ACC112 (cell line): Measurements from ENCODE around the gene BOC.

Experiments used
- H2AFZ ChIP-seq: fragments of 200-600 bp; sonication (generic); one replicate; pipeline ENCODE4 v1.6.0; 2017; ENCODE audit warnings: antibody characterized with exemption, low read length; ENCODE audit not compliant: unreplicated experiment
- H3K27ac ChIP-seq: fragments of 200-600 bp; sonication (generic); 2 replicates; pipeline ENCODE4 v1.5.1; 2014; ENCODE audit warnings: low read depth, mild to moderate bottlenecking, antibody characterized with exemption, low read length, moderate library complexity
- H3K27me3 ChIP-seq: fragments of 200-600 bp; sonication (generic); 2 replicates; pipeline ENCODE4 v1.6.1; 2014; ENCODE audit warnings: mild to moderate bottlenecking, antibody characterized with exemption, low read length, moderate library complexity, mixed read lengths; ENCODE audit not compliant: insufficient read depth
- H3K36me3 ChIP-seq: fragments of 200-600 bp; sonication (generic); 2 replicates; pipeline ENCODE4 v1.6.1; 2016; ENCODE audit warnings: mild to moderate bottlenecking, antibody characterized with exemption, low read length, moderate library complexity, mixed read lengths; ENCODE audit not compliant: insufficient read depth
- H3K4me1 ChIP-seq: fragments of 200-600 bp; sonication (generic); one replicate; pipeline ENCODE4 v1.6.1; 2016; ENCODE audit warnings: low read length, mixed read lengths; ENCODE audit not compliant: insufficient read depth, unreplicated experiment, control insufficient read depth
- H3K4me3 ChIP-seq: fragments of 200-600 bp; sonication (generic); 2 replicates; pipeline ENCODE4 v1.5.1; 2014; ENCODE audit warnings: mild to moderate bottlenecking, low read depth, low read length
- H3K79me2 ChIP-seq: fragments of 200-600 bp; sonication (generic); one replicate; pipeline ENCODE4 v1.6.0; 2016; ENCODE audit warnings: low read length; ENCODE audit not compliant: control insufficient read depth, unreplicated experiment, insufficient read depth

Gene BOC

DNA sequence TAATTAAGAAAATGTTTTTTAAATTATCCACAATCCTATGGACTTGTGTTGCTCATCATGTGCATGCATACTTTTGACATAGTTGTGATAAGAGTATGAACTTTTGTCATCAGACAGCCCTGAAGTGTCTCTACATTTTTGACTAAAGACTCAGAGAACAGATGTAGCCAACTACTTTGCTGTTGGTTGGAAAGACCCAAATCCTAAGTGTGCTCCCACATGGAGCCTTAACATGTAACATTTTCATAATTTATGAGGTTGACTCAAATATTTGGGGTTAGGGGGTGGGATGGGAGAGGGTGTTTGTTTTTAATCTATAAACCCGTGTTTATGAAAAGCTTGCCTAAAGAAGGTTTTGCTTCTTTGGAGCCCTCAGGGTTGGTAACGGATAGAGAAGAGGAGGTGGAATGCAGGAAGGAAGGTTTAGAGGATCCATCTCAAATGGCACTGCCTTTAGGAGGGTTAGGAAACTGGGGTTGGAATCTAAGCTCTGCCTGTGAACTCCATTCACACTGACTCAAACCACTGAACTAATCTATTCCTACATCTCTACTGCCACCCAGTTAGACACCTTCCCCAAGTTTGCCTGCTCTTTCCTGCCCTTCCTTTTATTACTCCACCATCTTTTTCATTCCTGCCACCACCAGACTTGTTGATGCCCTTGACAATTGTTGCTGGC lies 3.7 kb downstream of the BOC start:
- Histone ChIP-seq H3K79me2 (no peaks in the 10 kb centered on the region), H3K27me3 (no peaks in the 10 kb centered on the region), H3K27ac (no peak overlapping the region), H3K36me3 (no peaks in the 10 kb centered on the region), H2AFZ (no peak overlapping the region), H3K4me1 (peaks cover 16% of the 10 kb centered on the region), H3K4me3 (no peak overlapping the region)

GRCh38 chr3:113216393-113216792 lies 5.0 kb downstream of the BOC start:
- H2AFZ ChIP-seq = no peak overlapping the region
- no peak overlapping the region for H3K27ac ChIP-seq
- no peaks in the 10 kb centered on the region for H3K79me2 ChIP-seq
- no peak overlapping the region for H3K4me3 ChIP-seq
- no peaks in the 10 kb centered on the region for H3K36me3 ChIP-seq
- no peaks in the 10 kb centered on the region for H3K27me3 ChIP-seq
- H3K4me1 ChIP-seq = peaks cover 16% of the 10 kb centered on the region

DNA sequence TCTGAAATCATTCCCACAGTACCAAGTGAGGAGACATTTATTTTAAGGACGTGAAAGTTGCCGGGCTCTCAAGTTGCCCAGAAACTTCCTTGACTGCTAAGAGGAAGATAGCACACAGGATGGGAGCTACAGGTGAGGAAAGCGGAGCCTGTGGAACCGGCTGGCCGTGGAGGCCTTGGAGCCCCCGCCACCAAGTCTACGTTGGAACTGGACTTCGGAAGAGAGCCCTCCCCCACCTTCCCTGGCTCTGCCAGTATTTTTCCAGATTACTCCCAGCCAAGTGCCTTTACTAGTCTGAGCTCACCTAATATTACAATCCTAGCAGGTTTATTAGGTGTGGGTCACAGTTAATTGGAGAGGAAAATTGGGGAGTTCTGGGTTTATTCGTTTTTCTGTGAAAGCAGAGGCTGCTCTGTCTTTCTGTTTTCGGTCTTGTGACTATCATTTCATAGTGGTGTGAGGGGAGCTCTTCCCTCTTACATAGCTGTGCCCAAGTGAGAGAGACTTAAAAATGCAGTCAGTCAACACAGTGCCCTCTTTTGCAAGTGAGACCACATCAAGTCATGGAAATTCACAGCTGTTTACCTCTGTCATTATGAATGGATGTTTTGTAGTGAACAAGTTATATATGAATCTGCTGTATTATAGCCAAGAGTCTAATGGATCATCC lies 6.8 kb downstream of the BOC start:
- no peaks in the 10 kb centered on the region for H3K27me3 ChIP-seq
- H3K4me1 ChIP-seq = peaks cover 13% of the 10 kb centered on the region
- H3K27ac ChIP-seq = no peak overlapping the region
- H2AFZ ChIP-seq = no peak overlapping the region
- H3K36me3 ChIP-seq = no peaks in the 10 kb centered on the region
- no peak overlapping the region for H3K4me3 ChIP-seq
- no peaks in the 10 kb centered on the region for H3K79me2 ChIP-seq

DNA sequence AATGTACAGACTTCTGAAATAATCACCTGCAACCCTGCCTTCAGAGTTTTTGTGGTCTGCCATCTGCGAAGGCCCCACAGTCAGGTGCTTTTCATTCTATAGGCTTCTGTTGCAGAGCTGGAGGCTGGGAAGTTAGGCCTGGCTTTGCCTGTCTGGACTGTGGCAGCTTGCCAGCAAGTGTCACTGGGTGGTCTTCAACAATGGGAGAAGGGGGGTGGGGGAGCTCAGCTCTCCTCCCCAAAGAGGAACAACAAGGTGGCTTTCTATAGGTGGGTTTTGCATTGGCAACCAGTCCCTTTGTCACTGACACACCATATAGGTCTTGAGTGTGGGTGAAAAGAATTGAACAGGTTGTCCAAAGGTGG lies 7.3 kb downstream of the BOC start:
- Histone ChIP-seq H2AFZ (no peak overlapping the region), H3K27me3 (no peaks in the 10 kb centered on the region), H3K4me3 (no peak overlapping the region), H3K36me3 (no peaks in the 10 kb centered on the region), H3K79me2 (no peaks in the 10 kb centered on the region), H3K4me1 (peaks cover 8% of the 10 kb centered on the region), H3K27ac (no peak overlapping the region)

GRCh38 chr3:113219605-113220300 lies 8.4 kb downstream of the BOC start:
- Histone ChIP-seq H3K27me3 (no peaks in the 10 kb centered on the region), H3K79me2 (no peaks in the 10 kb centered on the region), H3K4me1 (peaks cover 4% of the 10 kb centered on the region), H2AFZ (no peak overlapping the region), H3K4me3 (no peak overlapping the region), H3K36me3 (no peaks in the 10 kb centered on the region), H3K27ac (no peak overlapping the region)

GRCh38 chr3:113220721-113221120 lies 9.4 kb downstream of the BOC start:
- Histone ChIP-seq H3K4me1 (no peaks in the 10 kb centered on the region), H3K27me3 (no peaks in the 10 kb centered on the region), H3K36me3 (no peaks in the 10 kb centered on the region), H3K27ac (no peak overlapping the region), H3K4me3 (no peak overlapping the region), H2AFZ (no peak overlapping the region), H3K79me2 (no peaks in the 10 kb centered on the region)

GRCh38 chr3:113221721-113222257 lies 10.4 kb downstream of the BOC start:
- Histone ChIP-seq H3K4me1 (no peaks in the 10 kb centered on the region), H3K79me2 (no peaks in the 10 kb centered on the region), H3K27me3 (no peaks in the 10 kb centered on the region), H3K27ac (no peak overlapping the region), H3K36me3 (no peaks in the 10 kb centered on the region), H3K4me3 (no peak overlapping the region), H2AFZ (no peak overlapping the region)

DNA sequence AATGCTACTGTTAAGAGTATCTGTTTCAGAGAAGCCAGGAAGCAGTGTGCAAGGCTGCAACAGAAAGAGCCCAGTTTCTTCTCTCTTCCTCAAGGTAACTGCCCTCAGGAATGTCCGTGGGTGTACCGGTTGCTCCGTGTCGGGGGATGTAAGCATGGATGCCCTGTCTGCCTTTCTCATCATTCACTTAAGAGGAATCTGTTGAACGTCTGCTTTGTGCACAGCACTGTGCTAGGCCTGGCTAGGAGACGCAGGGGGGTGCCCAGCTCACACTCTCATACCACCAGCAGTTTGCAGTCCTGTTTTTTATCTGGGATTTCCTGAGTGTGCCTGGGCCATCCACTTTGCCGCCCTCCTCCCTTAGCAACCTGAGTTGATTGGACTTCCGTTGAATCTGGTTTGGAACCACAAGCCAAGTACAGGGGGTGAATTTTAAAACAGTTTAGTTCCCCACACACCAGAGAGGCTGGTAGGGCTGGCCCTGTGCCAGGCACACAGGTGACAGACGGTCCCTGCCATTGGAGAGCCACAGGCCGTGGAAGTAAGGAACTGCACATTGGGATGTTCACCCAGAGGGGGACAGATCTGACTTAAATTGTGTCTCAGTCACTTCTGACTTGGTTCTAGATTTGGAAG lies 11.2 kb downstream of the BOC start:
- H3K4me3 ChIP-seq = no peak overlapping the region
- H3K79me2 ChIP-seq = no peaks in the 10 kb centered on the region
- H3K4me1 ChIP-seq = no peaks in the 10 kb centered on the region

DNA sequence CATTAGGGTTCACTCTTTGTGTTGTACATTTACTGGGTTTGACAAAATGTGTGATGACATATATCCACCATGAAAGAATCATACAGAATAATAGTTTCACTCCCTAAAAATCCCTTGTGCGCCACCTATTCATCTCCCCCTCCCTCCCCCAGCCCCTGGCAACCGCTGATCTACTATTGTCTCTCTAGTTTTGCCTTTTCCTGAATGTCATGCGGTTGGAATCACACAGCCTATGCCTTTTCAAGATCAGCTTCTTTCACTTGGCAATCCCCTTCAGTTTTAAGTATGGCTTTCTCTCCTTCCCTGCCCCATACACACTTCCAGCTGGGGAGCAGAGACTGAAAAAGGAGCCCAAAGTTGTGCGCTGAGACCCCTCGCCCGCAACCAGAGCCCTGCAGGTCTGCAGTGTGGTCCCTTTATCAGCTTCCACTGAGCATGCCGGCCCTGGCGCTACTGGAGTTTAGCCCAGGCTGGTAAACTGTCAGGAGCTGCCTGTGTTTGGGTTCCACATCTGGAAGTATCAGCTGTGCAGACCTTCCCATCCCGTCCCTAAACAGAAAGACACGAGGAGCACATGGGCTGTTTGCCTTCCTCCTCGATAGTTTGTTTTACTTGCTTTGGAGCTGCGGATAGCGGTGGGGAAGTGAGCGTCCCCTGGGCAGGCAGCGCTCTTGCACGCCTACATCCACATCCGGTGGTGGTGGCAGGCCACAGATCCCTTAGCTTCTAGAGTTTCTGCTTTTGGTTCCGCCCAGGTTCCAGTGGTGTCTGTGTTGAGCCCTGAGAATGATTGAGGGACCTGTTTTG lies 12.3 kb downstream of the BOC start:
- no peak overlapping the region for H3K27ac ChIP-seq
- H3K27me3 ChIP-seq = no peaks in the 10 kb centered on the region
- no peak overlapping the region for H2AFZ ChIP-seq
- H3K36me3 ChIP-seq = no peaks in the 10 kb centered on the region
- H3K4me3 ChIP-seq = no peak overlapping the region
- H3K79me2 ChIP-seq = no peaks in the 10 kb centered on the region
- H3K4me1 ChIP-seq = no peaks in the 10 kb centered on the region

More for the DNA sequence above, 11.2 kb downstream of the BOC start:
- Histone ChIP-seq H3K36me3 (no peaks in the 10 kb centered on the region), H3K27ac (no peak overlapping the region), H3K27me3 (no peaks in the 10 kb centered on the region), H2AFZ (no peak overlapping the region)

DNA sequence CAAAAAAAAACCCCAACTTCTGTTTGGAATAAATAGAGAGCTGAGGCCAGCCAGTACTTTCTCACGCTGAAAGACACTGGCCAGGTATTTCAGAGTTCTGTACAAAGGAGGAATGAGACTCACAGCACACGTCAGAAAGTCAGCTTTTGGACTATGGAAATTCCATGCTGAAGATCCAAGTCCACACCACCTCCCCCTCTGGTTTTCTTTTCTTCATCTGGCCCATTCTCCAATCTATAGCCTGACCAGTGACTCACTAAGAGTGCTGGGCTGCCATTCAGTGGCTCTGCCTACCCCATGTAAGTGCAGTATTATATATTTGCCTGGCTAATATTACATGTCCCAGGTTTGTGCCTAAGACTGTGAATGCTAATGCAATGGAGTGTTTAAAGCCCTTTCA lies 13.9 kb downstream of the BOC start:
- Histone ChIP-seq H3K4me3 (no peak overlapping the region), H3K27me3 (no peaks in the 10 kb centered on the region), H3K36me3 (no peaks in the 10 kb centered on the region), H3K4me1 (no peaks in the 10 kb centered on the region), H3K79me2 (no peaks in the 10 kb centered on the region), H2AFZ (no peak overlapping the region), H3K27ac (no peak overlapping the region)
